Measurements from ENCODE around the gene DOCK2. TPM values are rescaled to one million over a fixed set of nuclear protein-coding genes. Genes with fewer than 3 reads are reported as not detected.

The DOCK2 gene
- total RNA-seq, 1 experiment from 2014 or later, result 4.6 TPM

DNA sequence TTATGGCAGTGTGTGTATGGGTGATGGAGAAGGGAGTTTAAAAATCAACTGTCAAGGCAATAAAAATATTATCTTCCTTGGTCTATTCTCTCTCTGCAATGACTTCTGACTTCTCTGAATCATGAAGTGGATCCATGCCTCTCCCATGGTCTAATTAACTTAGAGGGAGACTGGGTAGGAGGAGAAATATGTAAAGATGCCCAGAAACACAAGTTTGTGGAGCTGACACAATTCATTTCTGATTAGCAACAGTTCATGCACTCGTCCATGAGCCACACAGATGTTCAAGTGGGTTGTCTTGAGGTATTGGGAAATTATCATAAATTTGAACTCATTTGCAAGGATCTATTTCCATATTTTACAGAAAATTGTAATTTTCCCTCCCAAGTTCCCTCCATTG lies 305.1 kb downstream of the DOCK2 start:
- DNase-seq (ENCODE audit: low spot score) (no peak), ATAC-seq (no peak)
- TF ChIP-seq, protein P1, sequence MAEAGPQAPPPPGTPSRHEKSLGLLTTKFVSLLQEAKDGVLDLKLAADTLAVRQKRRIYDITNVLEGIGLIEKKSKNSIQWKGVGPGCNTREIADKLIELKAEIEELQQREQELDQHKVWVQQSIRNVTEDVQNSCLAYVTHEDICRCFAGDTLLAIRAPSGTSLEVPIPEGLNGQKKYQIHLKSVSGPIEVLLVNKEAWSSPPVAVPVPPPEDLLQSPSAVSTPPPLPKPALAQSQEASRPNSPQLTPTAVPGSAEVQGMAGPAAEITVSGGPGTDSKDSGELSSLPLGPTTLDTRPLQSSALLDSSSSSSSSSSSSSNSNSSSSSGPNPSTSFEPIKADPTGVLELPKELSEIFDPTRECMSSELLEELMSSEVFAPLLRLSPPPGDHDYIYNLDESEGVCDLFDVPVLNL (CRISPR knock-in tag; IDR thresholded peaks at IDR 0.05; ENCODE audit: borderline replicate concordance, low read depth), result no peak
- no peak for TF ChIP-seq RORB (CRISPR knock-in tag; IDR thresholded peaks at IDR 0.05)
- Mint-ChIP-seq H3K4me3 (no peak overlapping the region), H3K9me3 (no peaks in the 10 kb centered on the region), H3K36me3 (no peaks in the 10 kb centered on the region), H3K27me3 (ENCODE audit: low read depth) (no peaks in the 10 kb centered on the region; the same call in 1 of the 2 replicates), H3K27ac (no peak overlapping the region), H3K4me1 (peaks cover 15% of the 10 kb centered on the region)
- ChIA-PET CTCF (interaction anchor here (1.2 kb wide), 1 partner anchor 38 kb away, joined by 4 read pairs; the partner anchor contains the start of gene INSYN2B), POLR2A (no interaction called here)

GRCh38 chr5:169943026-169943425 lies 306.0 kb downstream of the DOCK2 start:
- no peak overlapping the region for H3K4me3 Mint-ChIP-seq
- ATAC-seq (no peak), DNase-seq (ENCODE audit: low spot score) (no peak)
- TF ChIP-seq ZNF232 (CRISPR knock-in tag; IDR thresholded peaks at IDR 0.05) (no peak), NFATC4 (CRISPR knock-in tag; IDR thresholded peaks at IDR 0.05) (no peak), FOXJ3 (CRISPR knock-in tag; IDR thresholded peaks at IDR 0.05; ENCODE audit: borderline replicate concordance) (no peak), FOXK1 (CRISPR knock-in tag; IDR thresholded peaks at IDR 0.05) (no peak), KAT7 (CRISPR knock-in tag; IDR thresholded peaks at IDR 0.05; ENCODE audit: borderline replicate concordance) (no peak), ZNF138 (CRISPR knock-in tag; conservative IDR thresholded peaks at IDR 0.05) (no peak), HMGA2 (CRISPR knock-in tag; IDR thresholded peaks at IDR 0.05) (no peak), ZNF416 (CRISPR knock-in tag; IDR thresholded peaks at IDR 0.05) (no peak), FOXP1 (CRISPR knock-in tag; IDR thresholded peaks at IDR 0.05; ENCODE audit: borderline replicate concordance) (no peak), ATF2 (CRISPR knock-in tag; IDR thresholded peaks at IDR 0.05; ENCODE audit: borderline replicate concordance, low read depth) (no peak), IRF2 (CRISPR knock-in tag; IDR thresholded peaks at IDR 0.05; ENCODE audit: borderline replicate concordance, low read depth) (no peak), JAZF1 (CRISPR knock-in tag; IDR thresholded peaks at IDR 0.05) (no peak)
- TF ChIP-seq, protein P2, sequence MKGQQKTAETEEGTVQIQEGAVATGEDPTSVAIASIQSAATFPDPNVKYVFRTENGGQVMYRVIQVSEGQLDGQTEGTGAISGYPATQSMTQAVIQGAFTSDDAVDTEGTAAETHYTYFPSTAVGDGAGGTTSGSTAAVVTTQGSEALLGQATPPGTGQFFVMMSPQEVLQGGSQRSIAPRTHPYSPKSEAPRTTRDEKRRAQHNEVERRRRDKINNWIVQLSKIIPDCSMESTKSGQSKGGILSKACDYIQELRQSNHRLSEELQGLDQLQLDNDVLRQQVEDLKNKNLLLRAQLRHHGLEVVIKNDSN (CRISPR knock-in tag; IDR thresholded peaks at IDR 0.05), result no peak
- TF ChIP-seq, protein P3, sequence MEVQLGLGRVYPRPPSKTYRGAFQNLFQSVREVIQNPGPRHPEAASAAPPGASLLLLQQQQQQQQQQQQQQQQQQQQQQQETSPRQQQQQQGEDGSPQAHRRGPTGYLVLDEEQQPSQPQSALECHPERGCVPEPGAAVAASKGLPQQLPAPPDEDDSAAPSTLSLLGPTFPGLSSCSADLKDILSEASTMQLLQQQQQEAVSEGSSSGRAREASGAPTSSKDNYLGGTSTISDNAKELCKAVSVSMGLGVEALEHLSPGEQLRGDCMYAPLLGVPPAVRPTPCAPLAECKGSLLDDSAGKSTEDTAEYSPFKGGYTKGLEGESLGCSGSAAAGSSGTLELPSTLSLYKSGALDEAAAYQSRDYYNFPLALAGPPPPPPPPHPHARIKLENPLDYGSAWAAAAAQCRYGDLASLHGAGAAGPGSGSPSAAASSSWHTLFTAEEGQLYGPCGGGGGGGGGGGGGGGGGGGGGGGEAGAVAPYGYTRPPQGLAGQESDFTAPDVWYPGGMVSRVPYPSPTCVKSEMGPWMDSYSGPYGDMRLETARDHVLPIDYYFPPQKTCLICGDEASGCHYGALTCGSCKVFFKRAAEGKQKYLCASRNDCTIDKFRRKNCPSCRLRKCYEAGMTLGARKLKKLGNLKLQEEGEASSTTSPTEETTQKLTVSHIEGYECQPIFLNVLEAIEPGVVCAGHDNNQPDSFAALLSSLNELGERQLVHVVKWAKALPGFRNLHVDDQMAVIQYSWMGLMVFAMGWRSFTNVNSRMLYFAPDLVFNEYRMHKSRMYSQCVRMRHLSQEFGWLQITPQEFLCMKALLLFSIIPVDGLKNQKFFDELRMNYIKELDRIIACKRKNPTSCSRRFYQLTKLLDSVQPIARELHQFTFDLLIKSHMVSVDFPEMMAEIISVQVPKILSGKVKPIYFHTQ (CRISPR knock-in tag; IDR thresholded peaks at IDR 0.05), result no peak
- TF ChIP-seq, protein P4, sequence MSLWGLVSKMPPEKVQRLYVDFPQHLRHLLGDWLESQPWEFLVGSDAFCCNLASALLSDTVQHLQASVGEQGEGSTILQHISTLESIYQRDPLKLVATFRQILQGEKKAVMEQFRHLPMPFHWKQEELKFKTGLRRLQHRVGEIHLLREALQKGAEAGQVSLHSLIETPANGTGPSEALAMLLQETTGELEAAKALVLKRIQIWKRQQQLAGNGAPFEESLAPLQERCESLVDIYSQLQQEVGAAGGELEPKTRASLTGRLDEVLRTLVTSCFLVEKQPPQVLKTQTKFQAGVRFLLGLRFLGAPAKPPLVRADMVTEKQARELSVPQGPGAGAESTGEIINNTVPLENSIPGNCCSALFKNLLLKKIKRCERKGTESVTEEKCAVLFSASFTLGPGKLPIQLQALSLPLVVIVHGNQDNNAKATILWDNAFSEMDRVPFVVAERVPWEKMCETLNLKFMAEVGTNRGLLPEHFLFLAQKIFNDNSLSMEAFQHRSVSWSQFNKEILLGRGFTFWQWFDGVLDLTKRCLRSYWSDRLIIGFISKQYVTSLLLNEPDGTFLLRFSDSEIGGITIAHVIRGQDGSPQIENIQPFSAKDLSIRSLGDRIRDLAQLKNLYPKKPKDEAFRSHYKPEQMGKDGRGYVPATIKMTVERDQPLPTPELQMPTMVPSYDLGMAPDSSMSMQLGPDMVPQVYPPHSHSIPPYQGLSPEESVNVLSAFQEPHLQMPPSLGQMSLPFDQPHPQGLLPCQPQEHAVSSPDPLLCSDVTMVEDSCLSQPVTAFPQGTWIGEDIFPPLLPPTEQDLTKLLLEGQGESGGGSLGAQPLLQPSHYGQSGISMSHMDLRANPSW (CRISPR knock-in tag; conservative IDR thresholded peaks at IDR 0.05; ENCODE audit: low read depth), result no peak
- no peaks in the 10 kb centered on the region for H3K9me3 Mint-ChIP-seq
- no peaks in the 10 kb centered on the region; the same call in 1 of the 2 replicates for H3K27me3 Mint-ChIP-seq (ENCODE audit: low read depth)
- CTCF ChIA-PET, result interaction anchor here (1.2 kb wide), 1 partner anchor 37 kb away, joined by 4 read pairs; the partner anchor contains the start of gene INSYN2B
- POLR2A ChIA-PET, result no interaction called here
- H3K4me1 Mint-ChIP-seq, result peaks cover 19% of the 10 kb centered on the region
- no peaks in the 10 kb centered on the region for H3K36me3 Mint-ChIP-seq
- H3K27ac Mint-ChIP-seq, result no peak overlapping the region

Measured in WTC11 (cell line).